Neural cell (in vitro differentiated cells): ENCODE results near the gene SLC1A1. TPM values are rescaled to one million over a fixed set of nuclear protein-coding genes. Genes with fewer than 3 reads are reported as not detected.
A peak's percentile ranks its signal among the peaks of the same experiment; 100 is the strongest.

Experiments used
- H2AFZ ChIP-seq: fragments of 200-600, 300-800 bp; sonication (generic), shearing (Covaris generic); 2 replicates; pipeline ENCODE4 v1.6.0; 2014; ENCODE audit warnings: low read depth, mild to moderate bottlenecking, antibody characterized with exemption, low read length, moderate library complexity
- H3F3A ChIP-seq: fragments of 200-600 bp; shearing (Covaris generic); 2 replicates; pipeline ENCODE4 v1.6.1; 2016; ENCODE audit warnings: mild to moderate bottlenecking, moderate library complexity, mixed read lengths, antibody characterized with exemption, low read length; ENCODE audit not compliant: insufficient read depth, poor library complexity, severe bottlenecking
- H3K27ac ChIP-seq: fragments of 200-600, 300-800 bp; sonication (generic), shearing (Covaris generic); 2 replicates; pipeline ENCODE4 v1.5.1; 2014; ENCODE audit warnings: mild to moderate bottlenecking, low read length, moderate library complexity
- H3K27me3 ChIP-seq: fragments of 300-800, 200-600 bp; sonication (generic), shearing (Covaris generic); 2 replicates; pipeline ENCODE4 v1.6.0; 2014; ENCODE audit warnings: mild to moderate bottlenecking, low read depth, low read length, moderate library complexity; ENCODE audit not compliant: insufficient read depth
- H3K36me3 ChIP-seq: fragments of 300-800, 200-600 bp; sonication (generic), shearing (Covaris generic); 2 replicates; pipeline ENCODE4 v1.5.1; 2014; ENCODE audit warnings: mild to moderate bottlenecking, antibody characterized with exemption, low read length, moderate library complexity; ENCODE audit not compliant: insufficient read depth
- H3K4me2 ChIP-seq: fragments of 300-800, 200-600 bp; sonication (generic), shearing (Covaris generic); 2 replicates; pipeline ENCODE4 v1.6.0; 2014; ENCODE audit warnings: mild to moderate bottlenecking, low read length
- H3K4me3 ChIP-seq: fragments of 300-800, 200-600 bp; sonication (generic), shearing (Covaris generic); 2 replicates; pipeline ENCODE4 v1.5.1; 2014; ENCODE audit warnings: mild to moderate bottlenecking, low read length, moderate library complexity
- H3K79me2 ChIP-seq: fragments of 200-600 bp; shearing (Covaris generic); replicated peaks from 2 replicates; pipeline ENCODE4 v1.6.0; 2014; ENCODE audit warnings: mild to moderate bottlenecking, low read length, moderate library complexity; ENCODE audit not compliant: insufficient read depth
- H3K9ac ChIP-seq: fragments of 300-800, 200-600 bp; sonication (generic), shearing (Covaris generic); 2 replicates; pipeline ENCODE4 v1.6.1; 2016; ENCODE audit warnings: mild to moderate bottlenecking, low read length, mixed read lengths
- H3K9me2 ChIP-seq: fragments of 200-600 bp; shearing (Covaris generic); 2 replicates; pipeline ENCODE4 v1.6.1; 2016; ENCODE audit warnings: mild to moderate bottlenecking, low read length, mixed read lengths; ENCODE audit not compliant: insufficient read depth
- H3K9me3 ChIP-seq: fragments of 200-600, 300-800 bp; sonication (generic), shearing (Covaris generic); 2 replicates; pipeline ENCODE4 v1.6.1; 2016; ENCODE audit warnings: mild to moderate bottlenecking, mixed run types, low read length, moderate library complexity, mixed read lengths
- H4K20me1 ChIP-seq: fragments of 200-600 bp; shearing (Covaris generic); 2 replicates; pipeline ENCODE4 v1.6.1; 2016; ENCODE audit warnings: mild to moderate bottlenecking, mixed run types; ENCODE audit not compliant: insufficient read depth
- EP300 ChIP-seq: fragments of 450-650 bp; conservative IDR thresholded peaks from 2 replicates; pipeline ENCODE4 v1.6.1; 2014; ENCODE audit warnings: antibody characterized with exemption, mild to moderate bottlenecking, moderate library complexity; ENCODE audit not compliant: poor library complexity, severe bottlenecking
- EZH2 ChIP-seq: fragments of 200-600, 300-800 bp; shearing (Covaris generic), sonication (generic); IDR thresholded peaks from 2 replicates; pipeline ENCODE4 v1.6.1; 2014; ENCODE audit warnings: antibody characterized with exemption, low read length, borderline replicate concordance, mild to moderate bottlenecking; ENCODE audit not compliant: insufficient read depth, poor library complexity, severe bottlenecking
- MXI1 ChIP-seq: fragments of 450-650 bp; conservative IDR thresholded peaks from 2 replicates; pipeline ENCODE4 v1.6.1; 2014; ENCODE audit warnings: antibody characterized with exemption, mild to moderate bottlenecking; ENCODE audit not compliant: poor library complexity, severe bottlenecking
- POLR2AphosphoS5 ChIP-seq: IDR thresholded peaks from 2 replicates; pipeline ENCODE4 v1.6.1; 2012
- RAD21 ChIP-seq: fragments of 450-650 bp; conservative IDR thresholded peaks from 2 replicates; pipeline ENCODE4 v1.6.1; 2014; ENCODE audit warnings: antibody characterized with exemption, mild to moderate bottlenecking, moderate library complexity
- SMC3 ChIP-seq: fragments of 450-650 bp; conservative IDR thresholded peaks from 2 replicates; pipeline ENCODE4 v1.6.1; 2014; ENCODE audit warnings: antibody characterized with exemption, mild to moderate bottlenecking, moderate library complexity; ENCODE audit not compliant: poor library complexity
- TAF1 ChIP-seq: IDR thresholded peaks from 2 replicates; pipeline ENCODE4 v1.6.1; 2012; ENCODE audit warnings: low read depth
- polyA plus RNA-seq: library from polyadenylated mRNA; depleted of rRNA; stranded (reverse); fragments of >200 nt; gene quantifications from 2 replicates; pipeline ENCODE4 v1.2.3, GENCODE V29; 2014
- TF ChIP-seq, protein P1 (sequence below): IDR thresholded peaks from 2 replicates; pipeline ENCODE4 v1.6.1; 2012; ENCODE audit warnings: borderline replicate concordance
- TF ChIP-seq, protein P2 (sequence below): fragments of 450-650 bp; IDR thresholded peaks from 2 replicates; pipeline ENCODE4 v1.5.1; 2014; ENCODE audit warnings: antibody characterized with exemption, mild to moderate bottlenecking, moderate library complexity; ENCODE audit not compliant: poor library complexity, severe bottlenecking

SLC1A1 gene
- polyA plus RNA-seq, 1 donor from 2014 or later: 30.8 TPM

DNA sequence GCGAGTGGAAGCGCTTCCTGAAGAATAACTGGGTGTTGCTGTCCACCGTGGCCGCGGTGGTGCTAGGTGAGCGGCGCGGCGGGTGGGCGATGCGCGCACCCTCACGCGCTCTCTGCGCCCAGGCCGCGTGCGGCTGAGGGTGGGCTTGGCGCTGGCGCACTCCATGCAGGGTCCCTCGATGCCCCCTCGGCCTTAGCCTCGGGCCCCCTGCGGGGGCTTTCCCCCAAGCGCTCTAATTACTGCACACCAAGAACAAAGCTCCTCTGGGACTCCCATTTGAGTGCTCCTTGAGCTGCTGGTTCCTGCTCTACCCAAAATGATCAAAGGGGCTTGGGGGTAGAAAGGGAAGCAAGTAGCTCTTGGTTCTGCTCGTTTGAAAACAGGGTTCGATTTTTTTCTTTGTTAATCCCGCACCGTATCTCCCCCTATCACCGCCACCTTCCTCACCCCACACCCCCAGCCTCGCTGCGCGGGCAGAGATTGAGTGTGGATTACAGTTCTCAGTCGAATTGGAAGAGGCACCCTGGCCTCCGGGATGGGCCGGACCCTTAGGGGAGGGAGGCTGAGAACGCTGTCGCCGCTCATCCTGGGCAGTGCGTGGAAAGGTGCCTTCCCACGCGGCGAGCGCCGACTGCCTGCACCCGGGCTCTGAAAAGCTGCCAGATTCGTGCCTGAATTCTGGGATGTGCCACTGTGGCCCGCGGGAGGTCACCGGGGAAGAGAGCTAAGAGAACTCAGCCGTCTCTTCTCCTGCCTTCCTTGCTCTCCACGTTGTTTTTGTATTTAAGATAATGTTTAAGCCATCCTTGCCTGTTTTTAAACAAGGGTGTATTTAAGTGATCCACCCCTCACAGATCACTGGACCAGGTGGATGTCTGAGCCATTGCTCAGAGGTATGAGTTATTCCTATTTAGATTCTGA, 697 bp downstream of the SLC1A1 start:
- no peaks in the 10 kb centered on the region for H4K20me1 ChIP-seq
- no peaks in the 10 kb centered on the region for H3F3A ChIP-seq
- peak; percentile 18 for TF ChIP-seq MXI1
- TF ChIP-seq POLR2AphosphoS5: peak; percentile 8
- peak; percentile 46 for TF ChIP-seq TAF1
- no peak for TF ChIP-seq EP300
- peak overlapping the region; percentile 64 for H3K4me2 ChIP-seq
- no peaks in the 10 kb centered on the region for H3K9me2 ChIP-seq
- peaks cover 4% of the 10 kb centered on the region for H3K27me3 ChIP-seq
- H3K36me3 ChIP-seq: no peaks in the 10 kb centered on the region
- H3K27ac ChIP-seq: peak overlapping the region; percentile 35
- H2AFZ ChIP-seq: peak overlapping the region; percentile 98
- no peaks in the 10 kb centered on the region for H3K9me3 ChIP-seq
- H3K79me2 ChIP-seq: no peaks in the 10 kb centered on the region
- H3K4me3 ChIP-seq: peak overlapping the region; percentile 100
- peak overlapping the region; percentile 82 for H3K9ac ChIP-seq

DNA sequence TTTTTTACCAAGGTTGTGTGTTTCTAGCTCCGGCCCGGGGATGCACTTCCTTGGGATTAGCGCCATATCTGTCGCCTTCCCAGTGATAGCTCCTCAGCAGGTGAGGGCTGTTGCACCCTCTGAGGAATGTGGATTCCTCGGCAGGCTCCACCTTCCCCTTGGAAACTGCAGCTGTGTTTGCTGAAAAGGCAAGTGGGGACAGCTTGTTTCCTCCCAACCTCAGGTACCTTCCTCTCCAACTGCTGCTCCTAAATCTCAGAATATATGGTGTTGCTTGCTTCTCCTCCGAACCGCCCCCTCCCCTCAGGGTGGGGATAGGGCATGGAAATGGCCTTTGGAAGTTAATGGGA, 1.3 kb downstream of the SLC1A1 start:
- no peaks in the 10 kb centered on the region for H3K9me3 ChIP-seq
- peak overlapping the region; percentile 82 for H3K9ac ChIP-seq
- peak overlapping the region; percentile 35 for H3K27ac ChIP-seq
- H3F3A ChIP-seq: no peaks in the 10 kb centered on the region
- H3K27me3 ChIP-seq: peaks cover 4% of the 10 kb centered on the region
- no peaks in the 10 kb centered on the region for H3K79me2 ChIP-seq
- peak overlapping the region; percentile 98 for H2AFZ ChIP-seq
- H3K9me2 ChIP-seq: no peaks in the 10 kb centered on the region
- TF ChIP-seq TAF1: no peak
- TF ChIP-seq, protein P1, sequence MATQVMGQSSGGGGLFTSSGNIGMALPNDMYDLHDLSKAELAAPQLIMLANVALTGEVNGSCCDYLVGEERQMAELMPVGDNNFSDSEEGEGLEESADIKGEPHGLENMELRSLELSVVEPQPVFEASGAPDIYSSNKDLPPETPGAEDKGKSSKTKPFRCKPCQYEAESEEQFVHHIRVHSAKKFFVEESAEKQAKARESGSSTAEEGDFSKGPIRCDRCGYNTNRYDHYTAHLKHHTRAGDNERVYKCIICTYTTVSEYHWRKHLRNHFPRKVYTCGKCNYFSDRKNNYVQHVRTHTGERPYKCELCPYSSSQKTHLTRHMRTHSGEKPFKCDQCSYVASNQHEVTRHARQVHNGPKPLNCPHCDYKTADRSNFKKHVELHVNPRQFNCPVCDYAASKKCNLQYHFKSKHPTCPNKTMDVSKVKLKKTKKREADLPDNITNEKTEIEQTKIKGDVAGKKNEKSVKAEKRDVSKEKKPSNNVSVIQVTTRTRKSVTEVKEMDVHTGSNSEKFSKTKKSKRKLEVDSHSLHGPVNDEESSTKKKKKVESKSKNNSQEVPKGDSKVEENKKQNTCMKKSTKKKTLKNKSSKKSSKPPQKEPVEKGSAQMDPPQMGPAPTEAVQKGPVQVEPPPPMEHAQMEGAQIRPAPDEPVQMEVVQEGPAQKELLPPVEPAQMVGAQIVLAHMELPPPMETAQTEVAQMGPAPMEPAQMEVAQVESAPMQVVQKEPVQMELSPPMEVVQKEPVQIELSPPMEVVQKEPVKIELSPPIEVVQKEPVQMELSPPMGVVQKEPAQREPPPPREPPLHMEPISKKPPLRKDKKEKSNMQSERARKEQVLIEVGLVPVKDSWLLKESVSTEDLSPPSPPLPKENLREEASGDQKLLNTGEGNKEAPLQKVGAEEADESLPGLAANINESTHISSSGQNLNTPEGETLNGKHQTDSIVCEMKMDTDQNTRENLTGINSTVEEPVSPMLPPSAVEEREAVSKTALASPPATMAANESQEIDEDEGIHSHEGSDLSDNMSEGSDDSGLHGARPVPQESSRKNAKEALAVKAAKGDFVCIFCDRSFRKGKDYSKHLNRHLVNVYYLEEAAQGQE: no peak
- TF ChIP-seq, protein P2, sequence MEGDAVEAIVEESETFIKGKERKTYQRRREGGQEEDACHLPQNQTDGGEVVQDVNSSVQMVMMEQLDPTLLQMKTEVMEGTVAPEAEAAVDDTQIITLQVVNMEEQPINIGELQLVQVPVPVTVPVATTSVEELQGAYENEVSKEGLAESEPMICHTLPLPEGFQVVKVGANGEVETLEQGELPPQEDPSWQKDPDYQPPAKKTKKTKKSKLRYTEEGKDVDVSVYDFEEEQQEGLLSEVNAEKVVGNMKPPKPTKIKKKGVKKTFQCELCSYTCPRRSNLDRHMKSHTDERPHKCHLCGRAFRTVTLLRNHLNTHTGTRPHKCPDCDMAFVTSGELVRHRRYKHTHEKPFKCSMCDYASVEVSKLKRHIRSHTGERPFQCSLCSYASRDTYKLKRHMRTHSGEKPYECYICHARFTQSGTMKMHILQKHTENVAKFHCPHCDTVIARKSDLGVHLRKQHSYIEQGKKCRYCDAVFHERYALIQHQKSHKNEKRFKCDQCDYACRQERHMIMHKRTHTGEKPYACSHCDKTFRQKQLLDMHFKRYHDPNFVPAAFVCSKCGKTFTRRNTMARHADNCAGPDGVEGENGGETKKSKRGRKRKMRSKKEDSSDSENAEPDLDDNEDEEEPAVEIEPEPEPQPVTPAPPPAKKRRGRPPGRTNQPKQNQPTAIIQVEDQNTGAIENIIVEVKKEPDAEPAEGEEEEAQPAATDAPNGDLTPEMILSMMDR: no peak
- TF ChIP-seq EP300: no peak
- no peak for TF ChIP-seq EZH2
- no peak for TF ChIP-seq SMC3
- no peak for TF ChIP-seq POLR2AphosphoS5
- TF ChIP-seq RAD21: no peak
- TF ChIP-seq MXI1: no peak
- H3K36me3 ChIP-seq: no peaks in the 10 kb centered on the region
- H3K4me3 ChIP-seq: peak overlapping the region; percentile 100
- H4K20me1 ChIP-seq: no peaks in the 10 kb centered on the region
- peak overlapping the region; percentile 64 for H3K4me2 ChIP-seq
